ENCODE data around the gene EGLN3. TPM values are rescaled to one million over a fixed set of nuclear protein-coding genes. Genes with fewer than 3 reads are reported as not detected.
A peak's percentile ranks its signal among the peaks of the same experiment; 100 is the strongest.

Gene EGLN3
- total RNA-seq, 1 experiment from 2014 or later, result 20.0 TPM

DNA sequence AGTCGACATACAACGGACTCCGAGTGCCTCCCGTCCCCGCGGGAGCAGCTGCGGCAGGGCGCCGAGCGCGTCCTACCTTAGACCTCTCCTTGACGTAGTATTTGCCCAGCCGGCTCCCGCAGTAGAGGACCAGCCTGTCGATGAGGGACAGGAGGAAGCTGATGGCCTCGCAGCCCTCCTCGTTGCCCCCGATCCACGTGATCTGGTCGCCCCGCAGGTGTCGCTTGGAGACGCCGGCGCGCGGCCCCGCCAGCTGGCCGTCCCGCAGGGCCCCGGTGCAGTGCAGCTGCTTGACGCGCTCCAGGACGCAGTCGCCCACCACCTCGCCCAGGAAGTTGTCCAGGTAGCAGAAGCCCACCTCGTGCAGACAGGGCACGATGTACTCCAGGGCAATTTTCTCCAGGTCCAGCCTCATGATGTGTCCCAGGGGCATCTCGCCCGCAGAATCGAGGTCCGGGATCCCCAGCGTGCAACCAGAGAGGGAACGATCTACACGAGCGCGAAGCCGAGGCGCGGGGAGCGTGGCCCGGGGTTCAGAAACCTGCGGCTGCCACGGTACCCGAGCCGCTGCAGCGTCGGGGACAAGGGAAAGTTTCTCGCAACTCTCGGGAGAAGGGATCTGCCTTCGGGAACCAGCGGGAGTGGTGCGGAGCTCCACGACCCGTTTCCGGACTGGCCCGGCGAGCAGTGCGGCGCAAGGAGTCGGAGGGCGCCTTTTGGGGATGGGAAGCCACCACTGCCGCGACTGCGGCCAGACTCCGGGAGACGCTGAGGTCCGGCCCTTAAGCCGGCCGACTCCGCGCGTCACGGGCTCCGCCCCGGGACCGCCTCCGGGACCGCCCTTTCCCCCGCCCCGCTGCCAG lies at the start of gene EGLN3 (continued):
- TF ChIP-seq TEAD1 (CRISPR knock-in tag; IDR thresholded peaks at IDR 0.05) (peak; percentile 25), FOXP1 (CRISPR knock-in tag; IDR thresholded peaks at IDR 0.05; ENCODE audit: borderline replicate concordance) (peak; percentile 80; the same call in 1 of the 2 replicates), GRHL2 (CRISPR knock-in tag; IDR thresholded peaks at IDR 0.05; ENCODE audit: insufficient replicate concordance, severe bottlenecking) (no peak), ZNF416 (CRISPR knock-in tag; IDR thresholded peaks at IDR 0.05) (0 out of 2 replicates have a peak, but pooled peaks have one; percentile 45), NR1H2 (CRISPR knock-in tag; IDR thresholded peaks at IDR 0.05) (peak; percentile 73; the same call in 1 of the 2 replicates), IRF2 (CRISPR knock-in tag; IDR thresholded peaks at IDR 0.05; ENCODE audit: borderline replicate concordance, low read depth) (no peak), SP1 (CRISPR knock-in tag; conservative IDR thresholded peaks at IDR 0.05) (peak; percentile 65; the same call in 1 of the 2 replicates), ZNF671 (CRISPR knock-in tag; IDR thresholded peaks at IDR 0.05) (no peak), ZNF423 (CRISPR knock-in tag; IDR thresholded peaks at IDR 0.05) (0 out of 2 replicates have a peak, but pooled peaks have one; percentile 5), ZNF121 (CRISPR knock-in tag; IDR thresholded peaks at IDR 0.05) (no peak)
- TF ChIP-seq, protein P1, sequence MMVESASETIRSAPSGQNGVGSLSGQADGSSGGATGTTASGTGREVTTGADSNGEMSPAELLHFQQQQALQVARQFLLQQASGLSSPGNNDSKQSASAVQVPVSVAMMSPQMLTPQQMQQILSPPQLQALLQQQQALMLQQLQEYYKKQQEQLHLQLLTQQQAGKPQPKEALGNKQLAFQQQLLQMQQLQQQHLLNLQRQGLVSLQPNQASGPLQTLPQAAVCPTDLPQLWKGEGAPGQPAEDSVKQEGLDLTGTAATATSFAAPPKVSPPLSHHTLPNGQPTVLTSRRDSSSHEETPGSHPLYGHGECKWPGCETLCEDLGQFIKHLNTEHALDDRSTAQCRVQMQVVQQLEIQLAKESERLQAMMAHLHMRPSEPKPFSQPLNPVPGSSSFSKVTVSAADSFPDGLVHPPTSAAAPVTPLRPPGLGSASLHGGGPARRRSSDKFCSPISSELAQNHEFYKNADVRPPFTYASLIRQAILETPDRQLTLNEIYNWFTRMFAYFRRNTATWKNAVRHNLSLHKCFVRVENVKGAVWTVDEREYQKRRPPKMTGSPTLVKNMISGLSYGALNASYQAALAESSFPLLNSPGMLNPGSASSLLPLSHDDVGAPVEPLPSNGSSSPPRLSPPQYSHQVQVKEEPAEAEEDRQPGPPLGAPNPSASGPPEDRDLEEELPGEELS (CRISPR knock-in tag; IDR thresholded peaks at IDR 0.05), result peak; percentile 53; the same call in 1 of the 2 replicates
- TF ChIP-seq, protein P2, sequence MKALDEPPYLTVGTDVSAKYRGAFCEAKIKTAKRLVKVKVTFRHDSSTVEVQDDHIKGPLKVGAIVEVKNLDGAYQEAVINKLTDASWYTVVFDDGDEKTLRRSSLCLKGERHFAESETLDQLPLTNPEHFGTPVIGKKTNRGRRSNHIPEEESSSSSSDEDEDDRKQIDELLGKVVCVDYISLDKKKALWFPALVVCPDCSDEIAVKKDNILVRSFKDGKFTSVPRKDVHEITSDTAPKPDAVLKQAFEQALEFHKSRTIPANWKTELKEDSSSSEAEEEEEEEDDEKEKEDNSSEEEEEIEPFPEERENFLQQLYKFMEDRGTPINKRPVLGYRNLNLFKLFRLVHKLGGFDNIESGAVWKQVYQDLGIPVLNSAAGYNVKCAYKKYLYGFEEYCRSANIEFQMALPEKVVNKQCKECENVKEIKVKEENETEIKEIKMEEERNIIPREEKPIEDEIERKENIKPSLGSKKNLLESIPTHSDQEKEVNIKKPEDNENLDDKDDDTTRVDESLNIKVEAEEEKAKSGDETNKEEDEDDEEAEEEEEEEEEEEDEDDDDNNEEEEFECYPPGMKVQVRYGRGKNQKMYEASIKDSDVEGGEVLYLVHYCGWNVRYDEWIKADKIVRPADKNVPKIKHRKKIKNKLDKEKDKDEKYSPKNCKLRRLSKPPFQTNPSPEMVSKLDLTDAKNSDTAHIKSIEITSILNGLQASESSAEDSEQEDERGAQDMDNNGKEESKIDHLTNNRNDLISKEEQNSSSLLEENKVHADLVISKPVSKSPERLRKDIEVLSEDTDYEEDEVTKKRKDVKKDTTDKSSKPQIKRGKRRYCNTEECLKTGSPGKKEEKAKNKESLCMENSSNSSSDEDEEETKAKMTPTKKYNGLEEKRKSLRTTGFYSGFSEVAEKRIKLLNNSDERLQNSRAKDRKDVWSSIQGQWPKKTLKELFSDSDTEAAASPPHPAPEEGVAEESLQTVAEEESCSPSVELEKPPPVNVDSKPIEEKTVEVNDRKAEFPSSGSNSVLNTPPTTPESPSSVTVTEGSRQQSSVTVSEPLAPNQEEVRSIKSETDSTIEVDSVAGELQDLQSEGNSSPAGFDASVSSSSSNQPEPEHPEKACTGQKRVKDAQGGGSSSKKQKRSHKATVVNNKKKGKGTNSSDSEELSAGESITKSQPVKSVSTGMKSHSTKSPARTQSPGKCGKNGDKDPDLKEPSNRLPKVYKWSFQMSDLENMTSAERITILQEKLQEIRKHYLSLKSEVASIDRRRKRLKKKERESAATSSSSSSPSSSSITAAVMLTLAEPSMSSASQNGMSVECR (CRISPR knock-in tag; IDR thresholded peaks at IDR 0.05; ENCODE audit: borderline replicate concordance), result peak; percentile 31; the same call in 1 of the 2 replicates
- TF ChIP-seq, protein P3, sequence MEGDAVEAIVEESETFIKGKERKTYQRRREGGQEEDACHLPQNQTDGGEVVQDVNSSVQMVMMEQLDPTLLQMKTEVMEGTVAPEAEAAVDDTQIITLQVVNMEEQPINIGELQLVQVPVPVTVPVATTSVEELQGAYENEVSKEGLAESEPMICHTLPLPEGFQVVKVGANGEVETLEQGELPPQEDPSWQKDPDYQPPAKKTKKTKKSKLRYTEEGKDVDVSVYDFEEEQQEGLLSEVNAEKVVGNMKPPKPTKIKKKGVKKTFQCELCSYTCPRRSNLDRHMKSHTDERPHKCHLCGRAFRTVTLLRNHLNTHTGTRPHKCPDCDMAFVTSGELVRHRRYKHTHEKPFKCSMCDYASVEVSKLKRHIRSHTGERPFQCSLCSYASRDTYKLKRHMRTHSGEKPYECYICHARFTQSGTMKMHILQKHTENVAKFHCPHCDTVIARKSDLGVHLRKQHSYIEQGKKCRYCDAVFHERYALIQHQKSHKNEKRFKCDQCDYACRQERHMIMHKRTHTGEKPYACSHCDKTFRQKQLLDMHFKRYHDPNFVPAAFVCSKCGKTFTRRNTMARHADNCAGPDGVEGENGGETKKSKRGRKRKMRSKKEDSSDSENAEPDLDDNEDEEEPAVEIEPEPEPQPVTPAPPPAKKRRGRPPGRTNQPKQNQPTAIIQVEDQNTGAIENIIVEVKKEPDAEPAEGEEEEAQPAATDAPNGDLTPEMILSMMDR (IDR thresholded peaks at IDR 0.05), result no peak
- TF ChIP-seq, protein P4, sequence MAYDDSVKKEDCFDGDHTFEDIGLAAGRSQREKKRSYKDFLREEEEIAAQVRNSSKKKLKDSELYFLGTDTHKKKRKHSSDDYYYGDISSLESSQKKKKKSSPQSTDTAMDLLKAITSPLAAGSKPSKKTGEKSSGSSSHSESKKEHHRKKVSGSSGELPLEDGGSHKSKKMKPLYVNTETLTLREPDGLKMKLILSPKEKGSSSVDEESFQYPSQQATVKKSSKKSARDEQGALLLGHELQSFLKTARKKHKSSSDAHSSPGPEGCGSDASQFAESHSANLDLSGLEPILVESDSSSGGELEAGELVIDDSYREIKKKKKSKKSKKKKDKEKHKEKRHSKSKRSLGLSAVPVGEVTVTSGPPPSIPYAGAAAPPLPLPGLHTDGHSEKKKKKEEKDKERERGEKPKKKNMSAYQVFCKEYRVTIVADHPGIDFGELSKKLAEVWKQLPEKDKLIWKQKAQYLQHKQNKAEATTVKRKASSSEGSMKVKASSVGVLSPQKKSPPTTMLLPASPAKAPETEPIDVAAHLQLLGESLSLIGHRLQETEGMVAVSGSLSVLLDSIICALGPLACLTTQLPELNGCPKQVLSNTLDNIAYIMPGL (CRISPR knock-in tag; IDR thresholded peaks at IDR 0.05), result peak; percentile 83
- TF ChIP-seq, protein P5, sequence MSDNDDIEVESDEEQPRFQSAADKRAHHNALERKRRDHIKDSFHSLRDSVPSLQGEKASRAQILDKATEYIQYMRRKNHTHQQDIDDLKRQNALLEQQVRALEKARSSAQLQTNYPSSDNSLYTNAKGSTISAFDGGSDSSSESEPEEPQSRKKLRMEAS (CRISPR knock-in tag; IDR thresholded peaks at IDR 0.05), result peak; percentile 92
- TF ChIP-seq, protein P6, sequence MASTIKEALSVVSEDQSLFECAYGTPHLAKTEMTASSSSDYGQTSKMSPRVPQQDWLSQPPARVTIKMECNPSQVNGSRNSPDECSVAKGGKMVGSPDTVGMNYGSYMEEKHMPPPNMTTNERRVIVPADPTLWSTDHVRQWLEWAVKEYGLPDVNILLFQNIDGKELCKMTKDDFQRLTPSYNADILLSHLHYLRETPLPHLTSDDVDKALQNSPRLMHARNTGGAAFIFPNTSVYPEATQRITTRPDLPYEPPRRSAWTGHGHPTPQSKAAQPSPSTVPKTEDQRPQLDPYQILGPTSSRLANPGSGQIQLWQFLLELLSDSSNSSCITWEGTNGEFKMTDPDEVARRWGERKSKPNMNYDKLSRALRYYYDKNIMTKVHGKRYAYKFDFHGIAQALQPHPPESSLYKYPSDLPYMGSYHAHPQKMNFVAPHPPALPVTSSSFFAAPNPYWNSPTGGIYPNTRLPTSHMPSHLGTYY (CRISPR knock-in tag; IDR thresholded peaks at IDR 0.05), result no peak
- TF ChIP-seq, protein P7, sequence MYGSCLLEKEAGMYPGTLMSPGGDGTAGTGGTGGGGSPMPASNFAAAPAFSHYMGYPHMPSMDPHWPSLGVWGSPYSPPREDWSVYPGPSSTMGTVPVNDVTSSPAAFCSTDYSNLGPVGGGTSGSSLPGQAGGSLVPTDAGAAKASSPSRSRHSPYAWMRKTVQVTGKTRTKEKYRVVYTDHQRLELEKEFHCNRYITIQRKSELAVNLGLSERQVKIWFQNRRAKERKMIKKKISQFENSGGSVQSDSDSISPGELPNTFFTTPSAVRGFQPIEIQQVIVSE (CRISPR knock-in tag; IDR thresholded peaks at IDR 0.05; ENCODE audit: borderline replicate concordance), result no peak
- TF ChIP-seq, protein P8, sequence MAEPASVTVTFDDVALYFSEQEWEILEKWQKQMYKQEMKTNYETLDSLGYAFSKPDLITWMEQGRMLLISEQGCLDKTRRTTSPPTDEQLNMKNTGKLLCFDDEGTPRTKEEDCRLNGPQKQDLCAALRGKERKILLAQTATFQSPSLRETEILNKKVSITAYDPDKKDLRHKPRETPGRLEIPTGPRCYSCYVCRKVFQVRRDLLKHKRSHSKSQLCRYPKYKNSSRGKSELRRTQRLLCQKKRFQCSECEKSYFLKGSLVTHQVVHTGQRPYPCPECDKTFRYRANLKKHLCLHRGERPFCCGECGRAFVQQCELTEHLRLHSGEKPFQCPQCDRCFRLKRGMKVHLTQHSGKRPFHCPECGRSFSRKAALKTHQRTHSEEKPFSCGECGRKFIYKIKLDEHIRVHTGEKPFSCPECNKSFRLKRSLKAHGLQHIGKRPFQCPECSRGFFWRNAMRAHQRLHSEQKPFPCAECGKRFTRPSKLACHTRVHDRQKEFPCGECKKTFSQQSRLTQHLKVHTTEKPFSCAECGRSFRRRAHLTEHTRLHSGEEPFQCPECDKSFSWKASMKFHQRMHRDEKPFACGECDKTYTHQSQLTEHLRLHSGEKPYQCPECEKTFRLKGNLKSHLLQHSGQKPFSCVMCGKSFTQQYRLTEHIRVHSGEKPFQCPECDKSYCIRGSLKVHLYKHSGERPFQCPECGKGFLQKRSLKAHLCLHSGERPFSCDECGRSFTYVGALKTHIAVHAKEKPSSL (CRISPR knock-in tag; conservative IDR thresholded peaks at IDR 0.05), result no peak
- TF ChIP-seq, protein P9, sequence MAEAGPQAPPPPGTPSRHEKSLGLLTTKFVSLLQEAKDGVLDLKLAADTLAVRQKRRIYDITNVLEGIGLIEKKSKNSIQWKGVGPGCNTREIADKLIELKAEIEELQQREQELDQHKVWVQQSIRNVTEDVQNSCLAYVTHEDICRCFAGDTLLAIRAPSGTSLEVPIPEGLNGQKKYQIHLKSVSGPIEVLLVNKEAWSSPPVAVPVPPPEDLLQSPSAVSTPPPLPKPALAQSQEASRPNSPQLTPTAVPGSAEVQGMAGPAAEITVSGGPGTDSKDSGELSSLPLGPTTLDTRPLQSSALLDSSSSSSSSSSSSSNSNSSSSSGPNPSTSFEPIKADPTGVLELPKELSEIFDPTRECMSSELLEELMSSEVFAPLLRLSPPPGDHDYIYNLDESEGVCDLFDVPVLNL (CRISPR knock-in tag; IDR thresholded peaks at IDR 0.05; ENCODE audit: borderline replicate concordance, low read depth), result peak; percentile 46; the same call in 1 of the 2 replicates
- TF ChIP-seq, protein P10, sequence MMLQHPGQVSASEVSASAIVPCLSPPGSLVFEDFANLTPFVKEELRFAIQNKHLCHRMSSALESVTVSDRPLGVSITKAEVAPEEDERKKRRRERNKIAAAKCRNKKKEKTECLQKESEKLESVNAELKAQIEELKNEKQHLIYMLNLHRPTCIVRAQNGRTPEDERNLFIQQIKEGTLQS (CRISPR knock-in tag; conservative IDR thresholded peaks at IDR 0.05), result 0 out of 2 replicates have a peak, but pooled peaks have one; percentile 8
